ENCODE results near the gene DNER. TPM values are rescaled to one million over a fixed set of nuclear protein-coding genes. Genes with fewer than 3 reads are reported as not detected.

DNER gene
- total and polyA plus RNA-seq, 10 of the 15 experiments (the other 5 are each of a cell fraction or from before 2014, with no cell fraction given), result 0.04 to 0.08 (median 0.07) TPM; not detected in 7

DNA sequence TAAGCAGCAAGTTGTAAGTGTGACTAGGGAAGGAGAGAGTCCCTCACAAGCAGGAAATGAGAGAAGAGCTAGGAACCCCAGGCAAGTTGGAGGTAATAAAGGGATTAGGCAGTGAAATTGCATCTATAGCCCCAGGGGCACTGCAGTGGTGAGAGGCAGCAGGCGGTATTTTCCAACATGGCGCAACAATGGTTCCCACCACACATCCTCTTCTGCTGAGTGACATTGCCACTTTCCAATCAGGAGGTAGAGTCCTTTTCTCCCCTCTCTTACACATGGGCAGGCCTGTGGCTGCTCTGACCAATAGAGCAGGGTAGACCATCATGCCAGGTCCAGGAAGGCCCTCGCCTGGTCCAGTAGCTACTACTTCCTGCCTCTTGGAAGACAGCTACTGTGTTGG is 86.6 kb downstream of the DNER start (continued):
- no peak for TF ChIP-seq ZBED1 (IDR thresholded peaks at IDR 0.05; ENCODE audit: borderline replicate concordance)
- no peak for TF ChIP-seq TCF7 (IDR thresholded peaks at IDR 0.05; ENCODE audit: borderline replicate concordance)
- TF ChIP-seq, protein P1, sequence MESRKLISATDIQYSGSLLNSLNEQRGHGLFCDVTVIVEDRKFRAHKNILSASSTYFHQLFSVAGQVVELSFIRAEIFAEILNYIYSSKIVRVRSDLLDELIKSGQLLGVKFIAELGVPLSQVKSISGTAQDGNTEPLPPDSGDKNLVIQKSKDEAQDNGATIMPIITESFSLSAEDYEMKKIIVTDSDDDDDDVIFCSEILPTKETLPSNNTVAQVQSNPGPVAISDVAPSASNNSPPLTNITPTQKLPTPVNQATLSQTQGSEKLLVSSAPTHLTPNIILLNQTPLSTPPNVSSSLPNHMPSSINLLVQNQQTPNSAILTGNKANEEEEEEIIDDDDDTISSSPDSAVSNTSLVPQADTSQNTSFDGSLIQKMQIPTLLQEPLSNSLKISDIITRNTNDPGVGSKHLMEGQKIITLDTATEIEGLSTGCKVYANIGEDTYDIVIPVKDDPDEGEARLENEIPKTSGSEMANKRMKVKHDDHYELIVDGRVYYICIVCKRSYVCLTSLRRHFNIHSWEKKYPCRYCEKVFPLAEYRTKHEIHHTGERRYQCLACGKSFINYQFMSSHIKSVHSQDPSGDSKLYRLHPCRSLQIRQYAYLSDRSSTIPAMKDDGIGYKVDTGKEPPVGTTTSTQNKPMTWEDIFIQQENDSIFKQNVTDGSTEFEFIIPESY (IDR thresholded peaks at IDR 0.05), result no peak
- no peak for TF ChIP-seq ASH2L (IDR thresholded peaks at IDR 0.05; ENCODE audit: borderline replicate concordance, low read depth)
- TF ChIP-seq, protein P2, sequence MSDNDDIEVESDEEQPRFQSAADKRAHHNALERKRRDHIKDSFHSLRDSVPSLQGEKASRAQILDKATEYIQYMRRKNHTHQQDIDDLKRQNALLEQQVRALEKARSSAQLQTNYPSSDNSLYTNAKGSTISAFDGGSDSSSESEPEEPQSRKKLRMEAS (IDR thresholded peaks at IDR 0.05; ENCODE audit: low read depth, low read length), result no peak
- TF ChIP-seq, protein P3, sequence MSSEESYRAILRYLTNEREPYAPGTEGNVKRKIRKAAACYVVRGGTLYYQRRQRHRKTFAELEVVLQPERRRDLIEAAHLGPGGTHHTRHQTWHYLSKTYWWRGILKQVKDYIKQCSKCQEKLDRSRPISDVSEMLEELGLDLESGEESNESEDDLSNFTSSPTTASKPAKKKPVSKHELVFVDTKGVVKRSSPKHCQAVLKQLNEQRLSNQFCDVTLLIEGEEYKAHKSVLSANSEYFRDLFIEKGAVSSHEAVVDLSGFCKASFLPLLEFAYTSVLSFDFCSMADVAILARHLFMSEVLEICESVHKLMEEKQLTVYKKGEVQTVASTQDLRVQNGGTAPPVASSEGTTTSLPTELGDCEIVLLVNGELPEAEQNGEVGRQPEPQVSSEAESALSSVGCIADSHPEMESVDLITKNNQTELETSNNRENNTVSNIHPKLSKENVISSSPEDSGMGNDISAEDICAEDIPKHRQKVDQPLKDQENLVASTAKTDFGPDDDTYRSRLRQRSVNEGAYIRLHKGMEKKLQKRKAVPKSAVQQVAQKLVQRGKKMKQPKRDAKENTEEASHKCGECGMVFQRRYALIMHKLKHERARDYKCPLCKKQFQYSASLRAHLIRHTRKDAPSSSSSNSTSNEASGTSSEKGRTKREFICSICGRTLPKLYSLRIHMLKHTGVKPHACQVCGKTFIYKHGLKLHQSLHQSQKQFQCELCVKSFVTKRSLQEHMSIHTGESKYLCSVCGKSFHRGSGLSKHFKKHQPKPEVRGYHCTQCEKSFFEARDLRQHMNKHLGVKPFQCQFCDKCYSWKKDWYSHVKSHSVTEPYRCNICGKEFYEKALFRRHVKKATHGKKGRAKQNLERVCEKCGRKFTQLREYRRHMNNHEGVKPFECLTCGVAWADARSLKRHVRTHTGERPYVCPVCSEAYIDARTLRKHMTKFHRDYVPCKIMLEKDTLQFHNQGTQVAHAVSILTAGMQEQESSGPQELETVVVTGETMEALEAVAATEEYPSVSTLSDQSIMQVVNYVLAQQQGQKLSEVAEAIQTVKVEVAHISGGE (CRISPR knock-in tag; IDR thresholded peaks at IDR 0.05), result no peak
- TF ChIP-seq STAT1 (conservative IDR thresholded peaks at IDR 0.05), result no peak
- TF ChIP-seq CHD4 (IDR thresholded peaks at IDR 0.05), result no peak
- no peak for TF ChIP-seq NFIC (IDR thresholded peaks at IDR 0.05; ENCODE audit: low read depth, low read length)
- TF ChIP-seq TCF12 (IDR thresholded peaks at IDR 0.05; ENCODE audit: low read depth, low read length), result no peak
